ENCODE measurements around the gene FGFR2.
"Not testable (repeated sequence)": the region's sequence is repeated elsewhere in the genome, so short reads cannot be mapped to it uniquely, and the experiment has no call there.

Gene FGFR2

GRCh38 chr10:121520526-121520925 lies 77.7 kb downstream of the FGFR2 start:
- not testable (repeated sequence) for DNase-seq

DNA sequence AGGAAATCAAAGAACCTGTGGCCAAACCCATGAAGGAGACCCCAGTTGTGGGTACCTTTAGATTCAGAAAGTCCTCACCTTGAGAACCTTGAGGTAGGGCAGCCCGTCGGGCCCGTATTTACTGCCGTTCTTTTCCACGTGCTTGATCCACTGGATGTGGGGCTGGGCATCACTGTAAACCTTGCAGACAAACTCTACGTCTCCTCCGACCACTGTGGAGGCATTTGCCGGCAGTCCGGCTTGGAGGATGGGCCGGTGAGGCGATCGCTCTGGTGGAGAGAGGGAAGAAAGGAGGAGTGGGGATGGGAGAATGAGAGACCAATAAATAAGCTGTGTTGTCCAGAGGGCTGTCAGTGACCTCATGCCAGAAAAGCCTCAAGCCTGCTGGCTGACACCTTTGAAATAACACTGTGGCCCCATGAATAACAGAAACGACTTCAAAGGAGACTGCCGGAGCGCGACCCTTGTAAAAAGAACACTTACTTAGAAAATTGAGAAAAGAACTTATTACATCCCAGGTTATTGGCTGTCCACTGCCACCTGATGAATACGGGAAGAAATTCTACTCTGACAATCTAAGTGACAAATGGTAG lies 78.2 kb downstream of the FGFR2 start:
- DNase-seq = no peak

GRCh38 chr10:121519411-121519810 lies 78.8 kb downstream of the FGFR2 start:
- no peak for DNase-seq

- DNase-seq = no peak
Measured at GRCh38 chr10:121518333-121518732, 79.9 kb downstream of the FGFR2 start.

- DNase-seq = no peak
Measured at GRCh38 chr10:121516093-121516865, 82.0 kb downstream of the FGFR2 start.

- DNase-seq = no peak
Measured at GRCh38 chr10:121514141-121514865, 83.9 kb downstream of the FGFR2 start.

- no peak for DNase-seq
Measured at GRCh38 chr10:121511943-121512342, 86.3 kb downstream of the FGFR2 start.

- DNase-seq = no peak
Measured at GRCh38 chr10:121511460-121511859, 86.8 kb downstream of the FGFR2 start.

GRCh38 chr10:121510201-121510771 lies 88.0 kb downstream of the FGFR2 start:
- no peak for DNase-seq

GRCh38 chr10:121509796-121510195 lies 88.4 kb downstream of the FGFR2 start:
- DNase-seq = no peak

DNA sequence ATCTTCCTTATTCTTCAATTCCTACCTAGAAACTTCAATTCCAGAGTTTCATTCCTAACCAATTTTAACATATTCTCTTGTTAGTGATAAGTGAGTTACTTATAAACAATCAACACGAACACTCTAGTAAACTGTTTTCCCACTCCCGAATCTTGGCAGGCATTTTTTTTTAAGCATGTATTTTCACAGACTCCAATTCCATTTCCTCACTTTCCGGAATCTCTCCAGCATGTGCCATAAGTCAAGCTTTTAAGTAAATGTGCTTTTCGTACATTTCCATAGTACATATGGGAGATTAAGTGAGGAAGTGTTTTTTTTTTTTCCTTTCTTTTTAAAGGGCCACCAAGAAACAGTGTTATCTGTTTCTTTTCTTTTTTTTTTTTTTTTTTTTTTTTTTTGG lies 89.1 kb downstream of the FGFR2 start:
- no peak for DNase-seq

GRCh38 chr10:121503587-121504051 lies 94.6 kb downstream of the FGFR2 start:
- no peak for DNase-seq

GRCh38 chr10:121501796-121502195 lies 96.4 kb downstream of the FGFR2 start:
- no peak for DNase-seq

DNA sequence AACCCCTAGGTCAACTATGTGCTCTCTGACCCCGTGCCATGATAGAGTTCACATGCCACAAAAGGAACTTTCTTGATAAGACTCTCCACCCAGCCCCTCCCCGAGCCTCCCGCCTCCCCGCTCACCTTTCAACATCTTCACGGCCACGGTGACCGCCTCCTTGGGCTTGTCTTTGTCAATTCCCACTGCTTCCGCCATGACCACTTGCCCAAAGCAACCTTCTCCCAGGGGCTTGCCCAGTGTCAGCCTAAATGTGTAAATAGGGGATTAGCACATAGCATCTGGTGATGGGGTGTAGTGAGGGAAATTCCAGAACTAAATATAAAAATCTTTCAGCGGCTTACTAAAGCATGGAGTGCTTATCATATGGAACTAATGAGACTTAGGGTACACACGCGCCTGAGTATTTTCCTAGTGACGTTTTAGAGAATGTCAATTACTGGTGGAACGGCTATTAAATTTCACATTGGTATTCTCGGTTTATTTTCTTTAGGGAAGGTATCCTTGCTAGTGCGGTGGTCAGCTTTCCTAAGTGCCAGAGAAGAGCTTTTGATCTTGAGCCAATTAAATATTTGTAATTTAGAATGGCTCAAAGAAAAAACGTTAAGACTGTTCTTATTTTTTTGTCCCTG lies 97.4 kb downstream of the FGFR2 start:
- no peak for DNase-seq

- no peak for DNase-seq
Measured at GRCh38 chr10:121497513-121498470, 100.5 kb downstream of the FGFR2 start.

GRCh38 chr10:121495719-121496118 lies 102.5 kb downstream of the FGFR2 start:
- DNase-seq = no peak

DNA sequence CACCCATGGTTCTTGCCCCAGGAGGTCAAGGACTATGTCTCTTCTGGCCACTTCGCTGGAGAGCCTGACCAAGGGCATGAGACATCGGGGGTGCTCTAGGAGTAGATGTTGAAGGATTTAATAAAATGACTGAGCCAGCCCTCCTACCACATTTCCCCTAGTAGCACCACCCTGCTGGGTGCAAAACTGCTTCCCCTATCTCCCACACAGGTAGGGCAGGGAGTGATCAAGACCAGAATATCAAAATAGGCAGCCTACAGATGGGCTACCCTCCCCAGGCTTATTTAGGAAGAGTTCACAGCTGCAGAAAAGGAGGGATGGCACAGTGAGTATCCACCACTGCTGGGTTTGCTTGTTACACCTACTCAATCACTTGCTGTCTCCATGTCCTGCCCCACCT lies 103.9 kb downstream of the FGFR2 start:
- no peak for DNase-seq

DNA sequence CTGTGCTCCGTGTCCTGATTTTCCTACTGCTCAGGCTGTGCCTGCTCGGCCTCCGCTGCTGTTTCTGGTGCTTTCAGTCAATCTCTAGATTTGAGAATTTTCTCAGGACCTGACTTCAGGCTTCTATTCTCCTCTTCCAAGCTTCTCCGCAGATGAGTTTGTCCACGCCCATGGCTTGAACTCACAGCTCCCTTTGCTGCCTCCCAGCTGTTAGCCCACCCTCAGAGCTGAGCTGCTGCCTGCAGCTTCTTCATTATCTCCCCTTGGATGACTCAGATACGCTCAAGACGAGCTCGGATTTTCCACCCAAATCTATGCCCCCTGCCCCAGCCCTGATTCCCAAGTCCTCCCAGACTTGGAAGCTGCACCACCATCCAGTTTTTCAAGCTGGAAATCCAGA lies 104.7 kb downstream of the FGFR2 start:
- DNase-seq = no peak

- DNase-seq = no peak
Measured at GRCh38 chr10:121490871-121491519, 107.2 kb downstream of the FGFR2 start.

DNA sequence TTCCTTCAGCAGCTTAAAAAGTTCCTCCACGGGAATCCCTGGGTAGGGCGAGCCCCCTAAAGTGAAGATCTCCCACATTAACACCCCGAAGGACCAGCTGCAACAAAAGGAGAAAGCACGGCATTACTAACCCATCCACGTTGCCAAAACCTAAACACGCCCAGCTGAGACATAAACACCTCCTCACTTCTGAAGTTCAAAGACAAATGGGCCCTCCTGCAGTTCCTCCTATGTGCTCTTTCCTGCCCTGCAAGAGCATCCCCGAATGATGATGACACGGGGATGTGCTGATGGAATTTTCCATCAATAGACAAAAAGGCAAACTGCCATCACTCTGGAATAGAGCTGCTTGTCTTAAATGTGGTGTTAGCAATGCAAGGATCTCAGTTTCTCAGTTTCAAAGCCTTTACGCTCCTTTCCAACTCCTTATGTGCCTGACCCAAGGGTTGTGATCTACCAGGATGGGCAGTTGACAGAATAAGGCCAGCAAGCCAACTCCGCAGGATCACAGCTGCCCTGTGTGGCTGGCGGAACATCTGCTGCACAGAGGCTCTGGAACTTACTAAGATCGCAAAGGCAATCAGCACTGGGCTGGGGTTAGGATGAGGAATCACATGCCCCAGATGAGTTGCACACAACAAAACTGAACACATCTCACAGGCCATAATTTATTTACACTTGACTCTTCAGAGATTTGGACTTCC lies 112.7 kb downstream of the FGFR2 start:
- no peak for DNase-seq

DNA sequence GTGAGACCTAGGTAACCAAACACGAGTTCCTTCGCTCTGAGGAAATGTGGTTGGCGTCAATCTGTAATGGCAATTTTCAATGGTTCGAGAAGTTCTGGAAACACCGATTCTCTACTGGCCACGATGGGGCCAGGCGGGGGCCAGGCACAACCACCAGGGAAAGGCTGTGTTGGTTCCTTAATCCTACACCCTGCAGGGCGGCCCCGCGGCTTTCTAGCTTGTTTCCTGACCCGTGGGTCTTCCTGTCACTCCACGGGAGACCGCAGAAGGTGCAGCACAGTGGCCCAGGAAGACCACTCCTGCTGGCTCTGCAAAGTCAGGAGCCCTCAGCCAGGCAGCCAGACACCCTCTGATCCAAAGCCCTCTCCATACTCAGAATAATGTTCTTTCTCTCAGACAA lies 113.4 kb downstream of the FGFR2 start:
- DNase-seq = no peak

Data from NCI-H226 (cell line).